Measurements from ENCODE around the gene CWH43.
"Not testable (repeated sequence)": the region's sequence is repeated elsewhere in the genome, so short reads cannot be mapped to it uniquely, and the experiment has no call there.

Gene CWH43

DNA sequence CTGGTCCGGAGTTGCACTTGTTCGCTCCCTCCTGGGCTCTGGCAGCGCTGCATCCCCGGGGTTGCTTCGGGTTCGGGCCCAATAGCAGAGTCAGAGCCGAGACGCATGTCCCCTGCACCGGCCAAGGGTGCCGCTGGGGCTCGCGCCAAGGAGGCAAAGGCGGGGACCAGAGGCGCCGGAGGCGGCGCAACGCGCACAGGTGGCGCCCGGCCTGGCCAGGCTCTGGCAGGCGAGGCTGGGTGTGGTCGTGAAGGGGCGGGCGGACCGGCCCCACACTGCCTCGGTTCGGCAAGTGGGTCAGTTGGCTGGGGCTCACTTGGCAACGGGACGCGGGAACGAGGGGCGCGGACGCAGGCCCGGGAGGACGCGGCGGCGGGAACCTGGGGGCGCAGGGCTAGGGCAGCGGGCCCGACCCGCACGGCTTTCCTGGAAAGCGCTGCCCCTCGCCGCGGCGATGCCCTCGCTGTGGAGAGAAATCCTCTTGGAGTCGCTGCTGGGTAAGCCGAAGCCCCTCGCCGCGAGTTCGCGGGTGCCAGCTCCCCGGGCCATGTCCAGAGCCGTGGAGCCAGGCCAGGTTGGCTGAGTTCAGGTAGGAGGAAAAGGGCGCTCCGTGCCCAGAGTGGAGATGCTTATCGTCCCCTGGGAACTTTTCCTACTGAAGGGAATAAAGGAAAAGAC is at the start of gene CWH43:
Gene CWH43, plus strand, starts transcription at position 300 of the 678 bp plus-strand sequence. Its CDS starts 155 bp downstream, at position 455.
- no peak for DNase-seq (ENCODE audit: low read depth)

DNA sequence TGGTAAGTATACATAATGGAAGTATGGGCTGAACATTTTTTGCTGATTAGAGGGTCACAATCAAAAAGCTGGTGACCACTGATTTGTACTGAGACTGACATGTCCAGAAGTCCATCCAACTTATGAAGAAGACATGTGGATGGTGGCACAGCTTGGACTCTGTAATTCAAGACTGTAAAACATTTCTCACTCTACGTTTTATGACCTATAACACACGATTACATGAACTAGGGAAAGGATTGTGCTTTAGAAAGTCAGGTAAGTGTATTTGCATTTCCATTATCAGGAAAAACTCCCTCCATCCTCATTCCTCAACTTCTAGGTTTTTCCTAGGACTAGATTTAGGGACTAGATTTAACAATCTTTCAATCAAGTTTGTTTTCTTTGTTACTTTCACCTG is 49.0 kb upstream of the CWH43 start:
- DNase-seq (ENCODE audit: low read depth), result no peak

DNA sequence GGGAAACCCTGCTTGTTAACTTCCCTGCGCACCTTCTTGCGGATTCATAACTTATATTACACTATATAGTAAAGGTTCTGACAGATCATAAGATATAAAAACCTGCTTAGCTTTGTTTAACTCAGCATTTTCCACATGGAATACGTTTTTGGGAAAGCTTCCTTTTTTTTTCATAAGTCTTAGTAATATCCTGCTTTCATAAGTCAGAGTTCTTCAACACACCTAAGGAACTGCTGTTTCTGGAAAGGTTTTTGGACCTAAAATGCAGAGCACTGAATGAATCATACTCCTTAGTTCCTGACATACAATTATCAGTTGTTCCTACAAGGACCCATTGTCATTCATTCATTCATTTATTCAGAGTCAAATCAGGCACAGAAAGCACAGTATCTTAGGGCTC is 47.2 kb upstream of the CWH43 start:
- no peak for DNase-seq (ENCODE audit: low read depth)

DNA sequence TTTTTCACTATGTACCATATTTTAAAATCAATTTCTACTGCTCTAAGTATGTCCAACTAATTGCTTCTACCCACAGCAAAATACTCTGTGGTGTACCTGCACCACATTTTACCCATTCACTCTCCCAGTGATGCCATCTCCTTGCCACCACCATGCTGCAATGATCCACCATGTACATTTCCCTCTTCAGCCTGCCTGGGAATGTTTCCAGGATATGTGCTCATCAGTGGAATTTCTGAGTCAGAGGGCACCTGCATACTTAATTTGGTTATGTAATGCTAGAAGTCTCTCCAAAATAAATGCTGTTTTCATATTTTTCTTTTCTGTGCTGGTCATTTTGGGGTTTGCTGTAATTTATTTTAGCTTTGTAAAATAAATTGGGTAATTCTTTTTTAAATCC is 46.3 kb upstream of the CWH43 start:
- DNase-seq (ENCODE audit: low read depth), result peak; percentile 67

DNA sequence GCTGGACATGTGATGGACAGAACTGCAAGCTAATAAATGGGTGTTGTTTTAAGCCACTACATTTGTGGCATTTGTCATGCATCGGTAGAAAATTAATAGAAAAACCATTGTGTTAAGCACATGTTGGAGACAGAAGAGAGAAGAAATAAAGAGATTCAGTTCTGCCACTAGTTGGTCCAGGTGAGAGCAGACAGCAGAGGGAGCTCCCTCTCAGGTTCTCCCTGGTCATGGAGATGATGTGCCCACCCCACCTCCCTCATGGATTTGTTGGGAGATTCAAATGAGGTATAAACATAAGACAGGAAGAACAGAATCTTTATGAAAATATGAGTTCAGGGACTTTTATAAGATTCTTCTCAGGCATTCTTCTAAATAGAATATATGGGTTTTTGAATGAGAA is 42.7 kb upstream of the CWH43 start:
- no peak for DNase-seq (ENCODE audit: low read depth)

DNA sequence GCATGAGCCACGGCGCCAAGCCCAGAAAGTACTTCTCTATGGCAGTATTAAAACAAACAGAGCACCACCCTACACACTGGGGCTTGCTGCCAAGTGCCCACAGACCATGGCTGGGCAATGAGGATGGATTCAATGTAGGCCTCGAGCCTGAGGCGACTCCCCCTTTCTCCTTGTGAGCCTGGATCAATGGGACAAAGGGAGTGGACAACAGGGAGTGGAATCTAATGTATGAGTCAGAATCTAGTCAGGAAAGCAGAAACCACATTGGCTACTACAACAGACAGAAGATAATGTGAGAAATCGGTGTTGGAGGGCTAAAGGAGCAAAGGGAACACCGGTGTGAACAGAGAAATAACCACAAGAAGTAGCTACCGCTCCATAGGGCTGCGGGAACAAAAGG is 41.8 kb upstream of the CWH43 start:
- no peak for DNase-seq (ENCODE audit: low read depth)

DNA sequence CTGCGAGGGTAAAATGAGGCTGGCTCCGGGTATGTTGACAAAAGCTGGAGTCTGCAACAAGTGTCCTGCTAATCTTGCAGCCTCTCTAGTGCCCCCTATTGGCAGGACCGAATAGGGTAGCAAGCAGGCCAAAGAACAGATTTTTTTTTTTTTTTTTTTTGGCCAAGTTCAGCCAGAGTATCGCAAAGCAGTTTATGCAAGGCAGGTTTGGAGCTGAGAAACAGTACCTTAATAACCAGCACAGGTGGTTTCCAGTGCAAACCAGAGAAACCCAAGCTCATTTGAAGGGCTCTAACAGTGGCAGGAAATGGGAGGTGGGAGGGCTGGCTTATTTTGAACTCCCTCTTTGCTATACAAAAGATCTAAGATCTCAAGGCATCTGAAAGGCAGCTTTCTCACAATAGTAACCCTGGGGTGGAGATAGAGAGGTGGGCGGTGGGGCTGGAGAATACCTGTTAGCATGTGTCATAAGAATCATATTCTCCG is 41.3 kb upstream of the CWH43 start:
- DNase-seq (ENCODE audit: low read depth), result no peak

DNA sequence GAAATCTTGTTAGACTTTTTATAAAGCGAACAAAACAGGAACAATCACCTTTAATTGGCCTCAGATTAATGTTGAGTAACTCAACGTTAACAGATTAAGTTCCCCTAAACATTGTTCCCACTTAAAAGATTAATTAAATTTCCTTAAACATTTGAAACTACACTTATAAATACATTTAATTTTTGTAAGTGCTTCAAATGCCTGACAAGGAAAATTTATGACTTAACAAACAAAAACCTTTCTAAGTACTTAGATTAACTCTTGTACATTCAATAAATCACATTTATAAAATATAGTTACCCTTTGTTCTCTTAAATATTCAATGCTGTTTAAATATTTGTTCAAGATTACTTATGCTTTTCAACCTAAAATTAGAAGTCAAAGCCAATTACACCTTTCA is 40.1 kb upstream of the CWH43 start:
- no peak for DNase-seq (ENCODE audit: low read depth)

DNA sequence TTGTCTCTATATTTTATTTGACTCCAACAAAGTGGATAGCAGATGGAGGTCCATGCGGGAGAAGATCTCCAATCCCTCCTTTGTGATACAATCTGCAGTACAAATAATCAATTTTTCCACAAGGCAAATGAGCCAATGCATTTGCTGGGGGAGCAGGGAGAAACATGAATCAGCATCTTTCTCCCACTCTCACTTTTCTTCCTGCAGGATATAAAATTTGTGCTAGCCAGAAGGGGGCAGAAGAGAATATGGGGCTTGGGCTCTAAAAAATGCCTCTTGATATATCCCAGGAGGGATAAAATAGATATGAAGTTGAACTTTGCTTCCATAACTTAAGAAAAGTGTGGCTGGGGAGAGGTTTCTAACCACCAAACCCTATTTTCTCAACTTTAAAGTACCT is 38.3 kb upstream of the CWH43 start:
- DNase-seq (ENCODE audit: low read depth), result no peak

DNA sequence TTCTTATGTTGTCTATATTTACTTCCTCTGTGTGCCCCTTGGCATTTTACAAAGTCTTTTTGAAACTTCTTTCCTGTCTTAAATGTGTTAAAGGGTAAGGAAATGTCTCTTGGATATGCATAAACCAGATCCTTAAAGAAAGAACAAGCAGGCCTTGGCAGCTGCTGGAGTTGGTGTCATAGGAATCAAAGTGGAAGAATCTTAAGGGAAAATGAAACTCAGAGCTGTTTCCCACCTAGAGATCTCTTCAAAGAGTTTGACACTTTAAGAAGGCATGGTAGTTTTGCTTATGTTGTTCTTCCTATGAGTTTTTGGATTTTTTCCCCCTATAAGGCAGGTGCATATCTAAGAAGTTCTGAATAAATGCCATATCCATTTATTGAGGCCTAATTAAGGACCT is 37.0 kb upstream of the CWH43 start:
- DNase-seq (ENCODE audit: low read depth), result no peak

DNA sequence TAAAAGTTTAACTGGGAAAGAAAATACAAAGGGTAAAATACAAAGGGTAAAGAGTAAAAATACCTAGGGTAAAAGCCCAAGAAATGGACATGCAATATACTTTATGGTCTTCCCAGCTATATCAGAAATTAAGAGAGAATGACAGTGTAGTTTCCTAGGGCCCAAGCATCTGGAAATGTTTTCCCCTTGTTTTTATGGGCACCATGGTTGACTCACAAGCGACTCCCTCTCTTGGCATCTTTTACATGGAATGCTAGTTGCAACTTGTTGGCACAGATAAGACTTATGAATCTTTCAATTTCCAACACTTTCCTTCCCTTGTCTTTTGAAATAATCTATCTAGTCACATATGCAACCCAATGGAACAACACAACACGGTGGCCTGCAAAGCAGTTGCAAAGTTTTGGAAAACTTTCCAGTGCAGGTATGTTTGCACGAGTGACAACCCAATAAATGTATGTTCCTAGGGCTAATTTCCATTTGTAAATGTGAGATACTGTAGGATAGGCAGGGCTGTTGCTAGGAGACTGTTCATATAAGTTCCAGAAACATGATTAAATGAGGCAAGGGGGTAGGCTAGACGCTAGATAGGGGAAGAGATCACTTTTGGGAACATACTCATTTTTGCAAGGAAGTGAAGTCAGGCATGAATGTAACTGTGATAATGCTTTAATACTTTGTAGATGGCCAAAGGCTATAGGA is 36.4 kb upstream of the CWH43 start:
- DNase-seq (ENCODE audit: low read depth), result no peak

DNA sequence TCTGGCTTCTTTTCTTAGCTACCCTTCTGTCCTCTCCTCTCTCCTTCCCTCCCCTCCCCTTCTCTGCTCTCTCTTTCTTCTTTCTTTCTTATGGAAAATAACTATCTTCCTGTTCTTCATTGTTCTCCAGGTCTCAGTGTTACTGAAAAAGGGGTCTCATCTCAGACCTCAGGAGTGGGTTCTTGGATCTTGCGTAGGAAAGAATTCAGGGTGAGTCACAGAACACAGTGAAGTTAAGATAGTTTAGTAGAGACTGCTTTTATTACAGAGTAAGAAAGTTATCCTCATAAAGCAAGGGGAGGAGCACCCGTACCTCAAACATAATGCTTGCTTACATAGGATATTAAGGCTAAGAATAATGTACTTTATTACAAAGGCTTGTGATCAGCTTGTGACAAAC is 31.8 kb upstream of the CWH43 start:
- no peak for DNase-seq (ENCODE audit: low read depth)

DNA sequence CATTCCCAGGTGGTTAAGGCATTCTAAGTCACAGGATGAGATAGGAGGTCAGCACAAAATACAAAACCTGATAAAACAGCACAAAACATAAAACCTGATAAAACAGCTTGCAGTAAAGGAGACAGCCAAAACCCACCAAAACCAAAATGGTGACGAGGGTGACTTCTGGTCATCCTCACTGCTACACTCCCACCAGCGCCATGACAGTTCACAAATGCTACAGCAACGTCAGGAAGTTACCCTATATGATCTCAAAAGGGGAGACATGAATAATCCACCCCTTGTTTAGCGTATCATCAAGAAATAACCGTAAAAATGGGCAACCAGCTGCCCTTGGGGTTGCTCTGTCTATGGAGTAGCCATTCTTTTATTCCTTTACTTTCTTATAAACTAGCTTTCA is 28.7 kb upstream of the CWH43 start:
- DNase-seq (ENCODE audit: low read depth), result not testable (repeated sequence)

DNA sequence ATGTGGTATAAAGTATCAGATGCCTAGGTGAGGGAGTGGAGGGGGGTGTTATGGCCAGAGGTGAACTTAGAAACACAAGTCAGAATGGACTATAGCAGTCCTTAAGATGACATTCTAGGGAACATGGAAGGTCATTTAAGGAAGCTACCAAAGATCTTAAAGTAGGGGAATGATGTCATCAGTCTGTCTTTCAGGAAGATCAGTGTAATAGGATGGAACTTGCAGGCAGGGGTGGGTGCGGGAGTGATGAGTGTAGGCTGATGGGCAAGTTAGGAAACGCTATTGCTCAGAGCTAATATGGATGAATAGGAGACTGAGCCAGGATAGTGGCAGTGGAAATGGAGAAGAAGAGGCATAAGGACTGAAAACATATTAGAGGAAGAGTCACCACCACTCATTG is 27.5 kb upstream of the CWH43 start:
- no peak for DNase-seq (ENCODE audit: low read depth)

DNA sequence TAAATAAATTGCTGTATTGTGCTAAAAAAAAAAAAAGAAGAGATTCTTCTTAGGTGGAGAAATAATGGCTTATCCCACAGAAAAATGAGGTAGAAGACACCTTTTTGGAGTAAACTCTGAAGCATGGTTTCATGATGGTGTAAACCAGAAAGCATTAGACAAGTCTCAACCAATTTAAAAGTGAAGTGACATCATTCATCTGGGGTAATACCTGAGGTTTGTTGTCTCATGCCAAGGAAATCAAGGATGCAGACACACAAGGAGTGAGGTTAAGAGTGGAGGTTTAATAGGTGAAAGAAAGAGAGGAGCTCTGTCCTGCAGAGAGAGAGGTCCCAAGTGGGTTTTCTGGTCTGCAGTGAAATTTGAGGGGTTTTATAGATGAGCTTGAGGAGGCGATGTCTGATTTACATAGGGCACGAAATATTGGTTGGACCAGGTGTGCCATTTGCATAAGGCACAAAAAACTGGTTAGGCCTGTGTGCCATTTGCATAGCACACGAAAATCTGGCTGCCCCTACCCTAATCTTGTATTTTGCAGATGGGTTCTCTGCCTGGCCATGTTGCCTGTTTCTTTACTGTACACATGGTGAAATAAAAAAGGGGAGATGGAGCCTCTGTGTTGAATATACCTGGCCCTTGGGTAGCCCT is 25.0 kb upstream of the CWH43 start:
- no peak for DNase-seq (ENCODE audit: low read depth)

DNA sequence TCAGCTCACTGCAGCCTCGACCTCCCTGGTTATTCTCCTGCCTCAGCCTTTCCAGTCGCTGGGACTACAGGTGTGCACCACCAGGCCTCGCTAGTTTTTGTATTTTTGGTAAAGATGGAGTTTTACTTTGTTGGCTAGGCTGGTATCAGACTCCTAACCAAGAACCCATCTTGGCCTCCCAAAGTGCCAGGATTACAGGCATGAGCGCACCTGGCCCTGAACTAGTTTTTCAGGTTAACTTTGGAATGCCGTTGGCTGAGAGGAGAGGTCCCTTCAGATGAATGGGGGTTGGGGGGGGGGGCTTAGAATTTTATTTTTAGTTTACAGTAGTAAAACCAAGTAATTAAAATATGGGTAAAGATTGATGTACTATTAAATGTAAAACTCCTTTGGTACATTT is 23.4 kb upstream of the CWH43 start:
- DNase-seq (ENCODE audit: low read depth), result no peak

DNA sequence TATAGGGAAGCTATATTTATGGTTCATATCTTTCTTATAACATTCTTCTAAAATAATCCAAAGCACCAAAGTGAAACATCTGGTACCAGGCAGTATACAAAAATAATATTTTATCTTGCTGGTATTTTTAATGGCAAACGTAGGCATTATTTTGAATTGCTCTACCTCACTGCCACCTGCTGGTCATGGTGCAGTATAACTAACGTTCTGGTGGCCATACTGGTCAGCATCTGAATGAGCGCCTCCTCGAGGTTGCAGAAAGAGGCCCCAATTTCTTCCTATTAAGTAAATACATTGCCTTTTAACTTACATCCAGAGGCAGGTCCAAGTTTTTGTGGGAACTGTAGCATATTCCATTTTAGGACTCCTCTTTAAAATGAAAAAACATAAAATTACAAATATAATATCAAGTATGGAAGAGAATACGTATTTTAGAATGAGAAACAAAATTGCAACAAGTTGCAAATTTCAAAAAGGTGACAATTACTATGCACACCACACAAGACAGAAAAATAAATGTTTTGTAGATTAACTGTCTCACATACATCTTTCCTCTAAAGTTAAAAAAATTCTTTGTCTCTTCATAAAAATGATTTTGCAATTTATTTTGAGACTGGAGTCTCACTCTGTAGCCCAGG is 22.9 kb upstream of the CWH43 start:
- DNase-seq (ENCODE audit: low read depth), result peak; percentile 78

DNA sequence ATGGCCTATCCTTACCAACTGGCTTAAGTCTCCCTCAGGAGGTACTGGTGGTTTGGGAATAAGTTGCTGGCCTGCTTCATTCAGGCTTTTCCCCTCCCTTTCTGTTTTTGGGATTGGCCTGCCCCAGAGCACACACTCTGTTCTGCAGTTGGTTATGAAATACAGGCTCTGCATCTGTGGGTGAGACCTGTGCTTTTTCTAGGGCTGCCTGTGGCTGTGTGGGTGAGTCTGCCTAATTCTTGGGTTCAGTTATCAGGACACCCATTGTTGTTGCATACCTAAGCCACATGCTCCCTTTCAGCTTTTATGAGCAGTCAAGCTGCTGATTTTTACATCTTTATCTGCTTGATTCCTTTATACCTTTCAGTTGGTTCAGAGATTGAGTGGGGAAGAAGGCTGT is 19.0 kb upstream of the CWH43 start:
- DNase-seq (ENCODE audit: low read depth), result no peak

DNA sequence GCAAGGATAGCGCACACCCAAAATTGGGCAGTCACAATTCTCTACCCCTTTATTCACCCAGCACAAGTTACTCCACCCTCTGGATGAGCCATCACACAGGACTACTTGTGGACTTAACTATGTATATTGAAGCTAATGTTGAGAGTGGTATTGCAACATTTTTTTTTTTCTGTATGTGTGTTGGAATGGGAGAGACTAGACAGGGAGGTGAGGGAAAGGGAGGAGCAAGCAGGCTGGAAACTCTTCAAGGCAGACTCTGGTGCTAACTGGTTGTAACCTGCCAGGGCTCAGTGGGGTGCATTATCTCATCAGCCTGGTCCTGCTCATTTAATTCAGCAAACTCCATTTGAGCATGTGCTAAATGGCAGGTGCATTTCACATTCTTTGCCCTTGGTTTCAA is 18.4 kb upstream of the CWH43 start:
- no peak for DNase-seq (ENCODE audit: low read depth)

DNA sequence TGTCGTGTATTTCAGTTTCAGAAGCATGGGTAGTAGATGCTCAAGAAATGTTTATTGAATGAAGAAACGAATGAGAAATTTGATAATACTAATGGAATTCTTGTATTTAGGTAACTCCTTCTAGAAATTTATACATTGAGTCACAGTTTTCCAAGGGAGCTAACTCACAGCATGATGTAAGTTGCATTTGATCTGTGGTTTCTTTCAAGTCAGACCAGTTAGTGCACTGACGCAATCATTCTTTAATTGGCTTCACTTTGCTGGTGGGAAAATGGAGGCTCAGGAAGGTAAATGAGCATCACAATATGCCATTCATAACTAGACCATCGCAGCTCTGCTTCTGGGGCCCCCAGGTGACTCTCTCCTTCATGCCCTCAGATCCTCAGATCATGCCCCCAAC is 17.3 kb upstream of the CWH43 start:
- peak; percentile 78 for DNase-seq (ENCODE audit: low read depth)

DNA sequence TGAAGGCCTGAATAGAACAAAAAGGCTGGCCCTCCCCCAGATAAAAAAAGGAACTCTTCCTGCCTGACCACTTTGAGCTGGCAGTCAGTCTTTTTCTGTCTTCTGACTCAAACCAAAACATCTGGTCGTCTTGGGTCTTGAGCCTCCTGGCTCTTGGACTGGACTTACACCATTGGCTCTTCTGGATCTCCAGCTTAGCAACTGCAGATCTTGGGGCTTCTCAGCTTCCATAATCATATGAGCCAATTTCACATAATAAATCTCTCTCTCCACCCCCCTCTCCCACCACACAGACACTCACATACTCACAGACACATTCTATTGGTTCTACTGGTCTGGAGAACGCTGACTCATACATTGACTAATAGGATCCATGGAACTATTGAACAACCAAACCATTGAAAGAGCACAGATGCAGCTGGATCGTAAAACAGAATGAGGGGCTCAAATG is 15.6 kb upstream of the CWH43 start:
- DNase-seq (ENCODE audit: low read depth), result no peak

DNA sequence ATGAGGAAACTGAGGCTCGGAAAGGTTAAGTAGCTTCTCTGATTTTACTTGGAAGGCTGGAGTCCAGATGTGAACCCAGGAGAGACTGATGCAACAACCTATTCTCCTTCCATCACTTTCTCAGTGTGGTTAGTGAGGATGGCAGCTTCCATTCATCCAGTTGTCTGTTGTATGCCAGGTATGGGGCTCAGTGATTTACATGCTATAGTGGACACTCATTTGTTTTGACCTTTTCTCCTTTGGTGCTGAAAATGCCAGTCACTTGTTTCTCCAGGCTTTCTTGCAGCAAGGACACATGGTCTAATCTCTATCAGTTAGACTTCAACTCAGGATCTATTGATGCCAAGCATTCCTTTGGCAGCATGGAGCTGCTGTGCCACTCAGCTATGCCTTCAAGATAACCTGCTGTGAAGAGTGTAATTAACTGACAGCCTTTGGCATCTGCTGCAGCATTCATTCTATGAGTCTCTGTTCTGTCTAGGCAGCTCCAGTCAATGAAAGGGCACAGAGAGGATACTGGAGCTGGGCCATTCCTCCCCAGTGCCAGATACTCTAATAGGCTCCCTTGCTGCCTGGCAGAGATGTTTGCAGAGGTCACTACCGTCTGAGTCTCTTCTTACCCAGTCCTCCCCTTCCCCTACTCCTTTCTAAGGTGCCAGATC is 11.0 kb upstream of the CWH43 start:
- DNase-seq (ENCODE audit: low read depth), result no peak

All from non-pigmented ciliary epithelial cell (primary cell).